CD4-positive, alpha-beta T cell treated with Interleukin-15 for 1 hour (primary cell): ENCODE data around the gene HSCB.
"Not testable (repeated sequence)": the region's sequence is repeated elsewhere in the genome, so short reads cannot be mapped to it uniquely, and the experiment has no call there.

Experiments used
- DNase-seq: peaks from one replicate; pipeline ENCODE4 v3.0.0-alpha.2; 2020

Gene HSCB

GRCh38 chr22:28741200-28741784 is 547 bp upstream of the HSCB start:
- DNase-seq = no peak

DNA sequence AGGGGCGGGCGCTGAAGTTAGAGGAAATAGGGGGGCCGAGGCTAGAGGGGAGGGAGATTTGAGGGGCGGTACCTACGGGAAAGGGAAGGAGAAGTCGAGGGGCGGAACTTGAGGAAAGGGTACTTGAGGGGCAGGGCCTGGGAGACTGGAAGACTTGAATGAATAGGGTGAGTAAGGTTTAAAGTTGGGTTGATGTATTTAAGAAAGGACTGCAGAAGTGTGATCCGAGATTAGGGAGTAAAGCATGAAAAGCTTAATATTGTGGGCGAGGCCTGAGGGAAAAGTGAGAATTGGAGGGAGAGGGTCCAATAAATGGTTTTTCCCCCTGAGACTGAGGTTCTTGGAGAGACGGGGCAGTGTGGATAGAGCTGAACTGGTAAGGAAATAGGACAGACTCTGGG is 723 bp downstream of the HSCB start:
- DNase-seq = no peak

- DNase-seq = no peak
Measured at GRCh38 chr22:28743852-28744251, 2.0 kb downstream of the HSCB start.

- no peak for DNase-seq
Measured at GRCh38 chr22:28750471-28750881, 8.6 kb downstream of the HSCB start.

DNA sequence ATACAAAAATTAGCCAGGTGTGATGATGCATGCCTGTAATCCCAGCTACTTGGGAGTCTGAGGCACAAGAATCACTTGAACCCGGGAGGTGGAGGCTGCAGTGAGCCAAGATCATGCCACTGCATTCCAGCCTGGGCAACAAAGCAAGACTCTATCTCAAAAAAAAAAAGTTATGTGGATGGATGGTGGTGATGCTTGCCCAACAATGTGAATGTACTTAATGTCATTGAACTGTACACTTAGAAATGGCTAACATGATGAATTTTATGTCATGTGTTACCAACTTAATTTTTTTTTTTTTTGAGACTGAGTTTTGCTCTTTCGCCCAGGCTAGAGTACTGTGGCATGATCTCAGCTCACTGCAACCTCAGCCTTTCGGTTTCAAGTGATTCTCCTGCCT is 12.7 kb downstream of the HSCB start:
- not testable (repeated sequence) for DNase-seq

DNA sequence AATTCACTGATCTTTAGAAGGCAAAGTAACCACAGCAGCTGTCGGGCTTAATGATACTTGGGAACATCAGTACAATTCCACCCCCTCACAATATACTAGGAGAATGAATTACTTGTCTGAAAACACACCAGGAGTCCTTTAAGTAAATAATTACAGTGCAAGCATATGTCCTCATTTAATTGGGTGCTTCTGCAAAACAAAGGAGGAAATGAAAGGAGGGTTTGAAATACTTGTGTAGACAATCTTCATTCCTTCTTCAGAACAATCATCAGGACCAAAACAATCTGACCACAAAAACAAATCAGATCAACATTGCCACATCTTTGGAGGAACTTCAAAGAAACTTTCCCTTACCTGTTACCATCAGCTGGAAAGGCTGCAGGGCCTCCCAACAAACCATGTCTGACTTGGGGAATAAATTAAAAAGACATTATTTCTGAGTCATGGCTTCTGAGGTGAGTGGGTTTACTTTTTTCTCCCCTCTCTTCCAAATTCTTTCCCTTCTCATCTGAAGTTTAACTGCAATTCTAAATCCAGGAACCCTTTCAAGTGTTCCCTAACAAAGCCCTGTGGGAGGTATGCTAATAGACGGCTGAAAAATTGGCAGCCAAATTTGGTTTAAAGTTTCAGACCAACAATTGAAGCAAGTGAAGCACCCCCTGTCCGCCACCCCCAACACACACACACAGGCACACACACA is 18.2 kb downstream of the HSCB start:
- DNase-seq = no peak

DNA sequence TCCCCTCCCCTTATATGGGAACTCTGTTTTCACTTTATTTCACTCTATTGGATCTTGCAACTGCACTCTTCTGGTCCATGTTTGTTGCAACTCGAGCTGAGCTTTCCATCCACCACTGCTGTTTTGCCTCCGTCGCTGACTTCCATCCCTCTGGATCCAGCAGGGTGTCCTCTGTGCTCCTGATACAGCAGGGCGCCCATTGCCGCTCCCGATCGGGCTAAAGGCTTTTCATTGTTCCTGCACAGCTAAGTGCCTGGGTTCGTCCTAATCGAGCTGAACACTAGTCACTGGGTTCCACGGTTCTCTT is 19.6 kb downstream of the HSCB start:
- DNase-seq = no peak

- not testable (repeated sequence) for DNase-seq
Measured at GRCh38 chr22:28762000-28762399, 20.2 kb downstream of the HSCB start.

- DNase-seq = no peak
Measured at GRCh38 chr22:28766628-28767027, 24.8 kb downstream of the HSCB start.

- DNase-seq = no peak
Measured at GRCh38 chr22:28768701-28769393, 27.0 kb downstream of the HSCB start.

- DNase-seq = no peak
Measured at GRCh38 chr22:28769394-28770085, 27.7 kb downstream of the HSCB start.

- DNase-seq = no peak
Measured at GRCh38 chr22:28771195-28771791, 29.5 kb downstream of the HSCB start.

DNA sequence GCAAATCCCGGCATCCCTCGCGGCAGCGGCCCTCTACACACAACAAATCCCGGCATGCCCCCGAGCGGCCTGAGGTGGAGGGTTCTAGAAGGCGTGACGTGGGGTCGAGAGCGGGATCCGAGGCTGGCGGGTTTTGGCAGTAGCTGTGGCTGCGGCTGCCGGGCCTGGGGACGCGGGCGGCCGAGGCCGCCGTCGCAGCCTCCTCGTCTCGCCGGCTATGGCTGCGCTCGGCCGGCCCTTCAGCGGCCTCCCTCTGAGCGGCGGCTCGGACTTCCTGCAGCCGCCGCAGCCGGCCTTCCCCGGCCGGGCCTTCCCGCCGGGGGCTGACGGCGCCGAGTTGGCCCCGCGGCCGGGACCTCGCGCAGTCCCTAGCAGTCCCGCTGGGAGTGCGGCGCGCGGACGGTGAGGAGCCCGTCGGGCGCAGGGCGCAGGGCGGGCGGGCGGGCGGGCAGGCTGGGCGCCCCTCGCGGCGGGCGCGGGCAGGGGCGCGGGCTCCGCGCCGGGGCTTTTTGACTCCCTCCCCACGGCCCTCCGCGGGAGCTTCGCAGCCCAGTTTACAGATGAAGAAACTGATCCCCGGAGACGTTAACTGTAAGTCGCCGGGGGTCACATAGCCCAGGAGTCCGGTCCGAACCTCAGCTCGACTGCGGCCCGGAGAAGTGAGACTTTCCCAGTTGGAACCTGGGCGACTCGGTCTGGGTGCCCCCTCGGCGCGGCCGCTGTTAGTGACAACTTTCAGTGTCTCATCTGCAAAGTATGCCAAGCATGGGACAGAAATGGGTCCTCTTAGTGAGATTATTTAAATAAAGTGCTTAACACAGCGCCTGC is 31.0 kb downstream of the HSCB start, which contains the start of gene CCDC117:
Gene CCDC117 (plus strand): TSS at position 63 of the 828 bp plus-strand sequence. CDS start 155 bp downstream, at position 218.
- peak; percentile 95 for DNase-seq

DNA sequence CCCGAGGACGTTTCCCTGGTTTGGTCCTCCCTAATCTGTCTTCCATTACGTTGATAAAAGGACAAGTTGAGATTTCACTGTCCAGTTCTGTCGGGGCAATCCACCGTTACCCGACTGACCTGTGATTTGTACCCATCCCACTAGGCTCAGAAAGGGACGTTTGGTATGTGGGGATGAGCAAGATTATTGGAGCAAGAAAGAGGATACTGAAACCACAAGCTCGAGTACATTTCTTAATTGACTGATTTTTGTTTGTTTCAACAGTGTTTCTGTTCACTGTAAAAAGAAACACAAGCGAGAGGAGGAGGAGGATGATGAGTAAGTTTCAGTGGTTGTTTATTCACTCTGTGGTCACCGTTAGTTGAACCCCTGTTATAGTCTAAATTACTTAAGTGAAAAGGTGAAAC is 31.6 kb downstream of the HSCB start:
- no peak for DNase-seq

DNA sequence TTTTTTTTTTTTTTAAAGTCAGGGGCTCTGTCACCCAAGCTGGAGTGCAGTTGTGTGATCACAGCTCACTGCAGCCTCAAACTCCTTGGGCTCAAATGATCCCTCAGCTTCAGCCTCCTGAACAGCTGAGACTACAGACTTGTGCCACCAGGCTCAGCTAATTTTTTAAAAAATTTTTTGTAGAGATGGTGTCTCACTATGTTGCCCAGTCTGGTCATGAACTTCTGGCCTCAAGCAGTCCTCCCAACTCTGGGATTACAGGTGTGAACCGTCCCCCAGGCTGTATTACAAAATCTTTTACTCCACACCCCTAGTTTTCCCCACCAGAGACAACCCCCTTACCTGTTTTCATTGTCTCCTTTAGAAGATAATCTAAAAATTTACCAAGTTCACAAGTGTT is 32.5 kb downstream of the HSCB start:
- DNase-seq = no peak

GRCh38 chr22:28779833-28780232 is 38.0 kb downstream of the HSCB start:
- no peak for DNase-seq

DNA sequence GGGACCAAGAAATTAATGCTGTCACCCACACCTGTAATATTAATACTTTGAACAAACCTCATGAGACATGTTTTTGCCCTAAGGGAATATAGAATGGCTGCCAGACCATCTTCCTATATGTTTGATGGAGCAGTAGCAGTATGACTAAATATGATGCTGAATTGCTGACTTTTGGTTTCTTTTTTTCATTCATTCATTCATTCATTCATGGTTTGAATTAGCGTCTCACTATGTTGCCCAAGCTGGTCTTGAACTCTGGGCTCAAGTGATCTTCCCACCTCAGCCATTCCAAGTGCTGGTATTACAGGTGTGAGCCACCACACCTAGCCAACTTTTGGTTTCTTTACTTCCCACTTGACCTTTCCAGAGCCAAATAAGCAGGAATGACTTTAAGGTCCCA is 38.5 kb downstream of the HSCB start:
- DNase-seq = no peak

DNA sequence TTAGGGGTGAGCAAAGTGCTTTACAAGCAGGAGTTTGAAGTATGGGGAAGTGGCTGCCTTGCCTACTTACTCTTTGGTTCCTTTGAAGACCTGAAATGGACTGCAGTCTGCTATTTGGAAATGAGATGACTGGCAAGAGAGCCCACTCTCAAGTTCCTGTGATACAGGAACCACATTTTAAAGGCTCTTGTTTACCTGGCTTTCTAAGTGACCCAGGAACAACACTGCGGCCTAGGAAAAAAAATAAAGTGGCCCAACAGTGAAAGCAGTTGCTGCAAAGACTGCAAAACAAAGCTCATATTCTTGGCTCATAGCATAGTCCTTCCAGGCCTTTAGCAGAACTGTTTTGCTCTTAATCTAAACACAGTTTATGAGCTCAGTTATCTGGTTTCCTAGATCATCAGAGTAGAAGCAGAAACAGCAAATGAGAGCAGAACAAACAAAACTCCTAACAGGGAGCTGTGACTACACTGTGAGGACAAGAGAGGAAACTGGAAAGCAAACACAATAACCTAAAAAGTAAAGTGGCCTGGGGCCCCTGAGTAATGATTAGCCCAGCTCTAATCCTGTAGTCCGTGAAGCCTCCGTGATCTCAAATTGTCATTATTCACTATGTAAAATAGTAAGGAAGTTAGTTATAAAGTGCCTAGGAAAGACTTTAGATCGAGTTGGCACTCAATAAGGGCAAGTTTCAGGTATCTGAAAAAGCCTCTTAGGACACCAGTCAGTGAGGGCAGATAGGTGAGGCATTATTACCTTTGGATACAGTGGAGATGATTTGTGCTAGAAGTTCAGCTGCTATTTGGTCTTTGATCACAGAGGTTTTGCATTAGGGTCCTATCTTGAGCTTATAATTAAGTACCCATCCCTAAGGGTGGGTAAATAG is 42.2 kb downstream of the HSCB start:
- DNase-seq = no peak

- no peak for DNase-seq
Measured at GRCh38 chr22:28788601-28789000, 46.8 kb downstream of the HSCB start.

DNA sequence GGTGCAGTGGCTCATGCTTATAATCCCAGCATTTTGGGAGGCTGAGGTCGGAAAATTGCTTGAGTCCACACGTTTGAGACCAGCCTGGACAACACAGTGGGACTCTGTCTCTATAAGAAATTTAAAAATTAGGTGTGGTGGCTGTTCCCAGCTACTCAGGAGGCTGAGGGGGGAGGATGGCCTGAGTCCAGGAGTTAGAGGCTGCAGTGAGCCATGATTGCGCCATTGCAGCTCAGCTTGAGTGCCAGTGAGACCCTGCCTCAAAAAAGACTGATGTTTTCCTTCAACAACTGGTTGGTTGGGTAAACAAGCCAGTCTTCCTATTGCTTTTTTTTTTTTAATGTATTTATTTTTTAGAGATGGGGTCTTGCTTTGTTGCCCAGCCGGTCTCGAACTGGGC is 49.3 kb downstream of the HSCB start:
- no peak for DNase-seq

DNA sequence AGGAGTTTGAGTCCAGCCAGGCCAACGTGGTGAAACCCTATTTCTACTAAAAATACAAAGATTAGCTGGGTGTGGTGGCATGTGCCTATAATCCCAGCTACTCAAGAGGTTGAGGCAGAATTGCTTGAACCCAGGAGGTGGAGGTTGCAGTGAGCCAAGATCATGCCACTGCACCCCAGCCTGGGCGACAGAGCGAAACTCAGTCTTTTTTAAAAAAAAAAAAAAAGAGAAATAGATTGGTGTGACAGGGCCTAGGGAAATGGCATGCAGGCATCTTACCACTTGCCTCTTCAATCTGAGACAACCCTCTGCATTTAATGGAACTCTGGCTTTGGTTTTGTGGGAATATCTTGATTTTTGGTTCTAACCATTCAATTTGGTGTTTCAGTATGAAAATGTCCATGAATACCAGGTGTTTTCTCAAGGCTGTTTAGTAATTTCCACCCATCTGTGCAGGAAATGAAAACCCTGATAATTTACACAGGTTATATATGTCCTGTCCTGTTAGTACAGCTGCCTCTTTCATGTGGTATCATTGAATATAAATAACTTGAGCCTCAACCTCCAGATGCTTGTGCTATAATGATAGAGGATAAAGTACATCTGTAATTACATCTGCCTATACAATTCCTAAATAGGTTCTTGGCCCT is 50.1 kb downstream of the HSCB start:
- DNase-seq = no peak
